ENCODE data around the gene AP3B1. TPM values are rescaled to one million over a fixed set of nuclear protein-coding genes. Genes with fewer than 3 reads are reported as not detected.
"Not testable (repeated sequence)": the region's sequence is repeated elsewhere in the genome, so short reads cannot be mapped to it uniquely, and the experiment has no call there.

AP3B1 gene
- total and polyA plus RNA-seq, 2 donors (not counting 1 experiment from before 2014, with no cell fraction given): 50.5 to 66.9 TPM

DNA sequence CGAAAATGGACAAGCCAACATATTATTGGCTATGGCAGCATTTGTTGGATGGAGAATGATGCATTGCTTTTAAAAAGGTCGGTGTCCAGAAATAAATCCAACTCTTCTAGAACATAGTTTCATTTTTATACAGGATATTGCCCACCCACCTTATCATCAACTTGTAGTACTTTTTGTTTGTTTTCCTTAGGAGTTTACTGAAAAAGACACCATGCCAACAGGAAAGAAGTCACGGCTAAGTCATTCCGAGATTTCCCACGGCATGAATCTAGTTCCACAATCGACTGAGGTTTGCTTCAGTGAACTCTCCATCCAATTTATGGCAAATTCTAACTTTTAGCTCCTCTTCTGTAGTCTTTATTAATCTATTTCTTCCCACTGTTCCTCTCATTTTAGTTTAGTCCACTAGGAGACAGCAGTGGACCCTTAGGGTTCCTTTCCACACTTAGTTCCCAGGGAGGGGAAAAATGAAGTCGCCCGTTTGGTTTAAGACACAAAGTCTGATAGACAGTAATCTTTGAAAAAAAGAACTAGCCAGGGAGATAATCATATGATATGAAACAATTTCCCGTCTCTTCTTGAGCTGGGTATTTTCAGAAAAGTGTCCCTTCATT lies 237.5 kb downstream of the AP3B1 start:
- TF ChIP-seq, protein P1, sequence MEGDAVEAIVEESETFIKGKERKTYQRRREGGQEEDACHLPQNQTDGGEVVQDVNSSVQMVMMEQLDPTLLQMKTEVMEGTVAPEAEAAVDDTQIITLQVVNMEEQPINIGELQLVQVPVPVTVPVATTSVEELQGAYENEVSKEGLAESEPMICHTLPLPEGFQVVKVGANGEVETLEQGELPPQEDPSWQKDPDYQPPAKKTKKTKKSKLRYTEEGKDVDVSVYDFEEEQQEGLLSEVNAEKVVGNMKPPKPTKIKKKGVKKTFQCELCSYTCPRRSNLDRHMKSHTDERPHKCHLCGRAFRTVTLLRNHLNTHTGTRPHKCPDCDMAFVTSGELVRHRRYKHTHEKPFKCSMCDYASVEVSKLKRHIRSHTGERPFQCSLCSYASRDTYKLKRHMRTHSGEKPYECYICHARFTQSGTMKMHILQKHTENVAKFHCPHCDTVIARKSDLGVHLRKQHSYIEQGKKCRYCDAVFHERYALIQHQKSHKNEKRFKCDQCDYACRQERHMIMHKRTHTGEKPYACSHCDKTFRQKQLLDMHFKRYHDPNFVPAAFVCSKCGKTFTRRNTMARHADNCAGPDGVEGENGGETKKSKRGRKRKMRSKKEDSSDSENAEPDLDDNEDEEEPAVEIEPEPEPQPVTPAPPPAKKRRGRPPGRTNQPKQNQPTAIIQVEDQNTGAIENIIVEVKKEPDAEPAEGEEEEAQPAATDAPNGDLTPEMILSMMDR (conservative IDR thresholded peaks at IDR 0.05 in 1 of 2, IDR thresholded peaks at IDR 0.05 in 1 of 2; ENCODE audit: low read depth in 1 of 2, low read length in 2 of 2): no peak
- TF ChIP-seq EZH2 (IDR thresholded peaks at IDR 0.05; ENCODE audit: low read length, missing control alignments): no peak
- Histone ChIP-seq H3K4me3 (replicated peaks in 1 of 4; ENCODE audit: control extremely low read depth in 1 of 4, insufficient read depth in 1 of 4, low read depth in 3 of 4, low read length in 4 of 4) (no peak overlapping the region), H3K4me2 (ENCODE audit: extremely low read depth, insufficient read depth, low read length) (no peak overlapping the region), H3K9ac (ENCODE audit: insufficient read depth, low read length) (no peak overlapping the region), H3K79me2 (ENCODE audit: control insufficient read depth, insufficient read depth, low read length) (no peaks in the 10 kb centered on the region), H3K27ac (ENCODE audit: insufficient read depth, low read length) (no peak overlapping the region), H3K4me1 (ENCODE audit: control insufficient read depth, extremely low read depth, insufficient read depth, low read length) (no peaks in the 10 kb centered on the region), H3K9me3 (ENCODE audit: control insufficient read depth, insufficient read depth, low read depth, low read length) (no peaks in the 10 kb centered on the region), H2AFZ (ENCODE audit: low read length) (no peak overlapping the region), H3K36me3 (ENCODE audit: control insufficient read depth, insufficient read depth, low read length) (no peaks in the 10 kb centered on the region), H3K27me3 (ENCODE audit: control insufficient read depth, insufficient read depth, low read length) (no peaks in the 10 kb centered on the region), H4K20me1 (ENCODE audit: control insufficient read depth, extremely low read depth, insufficient read depth, low read length) (no peaks in the 10 kb centered on the region)
- no peak for DNase-seq (ENCODE audit: low read depth in 2 of 2)

DNA sequence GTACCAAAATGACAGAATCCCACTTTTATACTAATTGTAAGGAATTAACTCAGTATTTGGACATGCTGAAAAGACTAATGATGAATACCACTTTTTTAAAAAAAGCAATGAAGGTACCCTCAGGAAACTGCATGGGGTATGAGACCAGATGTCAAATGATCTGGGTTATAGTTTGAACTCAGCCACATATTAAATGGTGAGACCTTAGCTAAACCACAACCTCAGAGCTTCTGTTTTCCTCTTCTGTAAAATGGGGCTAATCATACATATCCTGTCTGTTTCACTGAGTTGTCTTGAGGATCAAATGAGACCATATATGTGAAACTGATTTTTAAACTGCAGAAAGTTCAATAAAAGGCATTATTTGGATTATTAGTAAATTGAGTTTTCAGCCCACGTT lies 238.4 kb downstream of the AP3B1 start:
- no peaks in the 10 kb centered on the region for H4K20me1 ChIP-seq (ENCODE audit: control insufficient read depth, extremely low read depth, insufficient read depth, low read length)
- no peaks in the 10 kb centered on the region for H3K27me3 ChIP-seq (ENCODE audit: control insufficient read depth, insufficient read depth, low read length)
- no peaks in the 10 kb centered on the region for H3K79me2 ChIP-seq (ENCODE audit: control insufficient read depth, insufficient read depth, low read length)
- no peak overlapping the region for H3K9ac ChIP-seq (ENCODE audit: insufficient read depth, low read length)
- no peak overlapping the region for H2AFZ ChIP-seq (ENCODE audit: low read length)
- no peaks in the 10 kb centered on the region for H3K36me3 ChIP-seq (ENCODE audit: control insufficient read depth, insufficient read depth, low read length)
- TF ChIP-seq, protein P1 (conservative IDR thresholded peaks at IDR 0.05 in 1 of 2, IDR thresholded peaks at IDR 0.05 in 1 of 2; ENCODE audit: low read depth in 1 of 2, low read length in 2 of 2): no peak
- H3K4me1 ChIP-seq (ENCODE audit: control insufficient read depth, extremely low read depth, insufficient read depth, low read length): no peaks in the 10 kb centered on the region
- H3K4me2 ChIP-seq (ENCODE audit: extremely low read depth, insufficient read depth, low read length): no peak overlapping the region
- no peak overlapping the region for H3K4me3 ChIP-seq (replicated peaks in 1 of 4; ENCODE audit: control extremely low read depth in 1 of 4, insufficient read depth in 1 of 4, low read depth in 3 of 4, low read length in 4 of 4)
- no peaks in the 10 kb centered on the region for H3K9me3 ChIP-seq (ENCODE audit: control insufficient read depth, insufficient read depth, low read depth, low read length)
- no peak overlapping the region for H3K27ac ChIP-seq (ENCODE audit: insufficient read depth, low read length)
- DNase-seq (ENCODE audit: low read depth in 2 of 2): no peak

DNA sequence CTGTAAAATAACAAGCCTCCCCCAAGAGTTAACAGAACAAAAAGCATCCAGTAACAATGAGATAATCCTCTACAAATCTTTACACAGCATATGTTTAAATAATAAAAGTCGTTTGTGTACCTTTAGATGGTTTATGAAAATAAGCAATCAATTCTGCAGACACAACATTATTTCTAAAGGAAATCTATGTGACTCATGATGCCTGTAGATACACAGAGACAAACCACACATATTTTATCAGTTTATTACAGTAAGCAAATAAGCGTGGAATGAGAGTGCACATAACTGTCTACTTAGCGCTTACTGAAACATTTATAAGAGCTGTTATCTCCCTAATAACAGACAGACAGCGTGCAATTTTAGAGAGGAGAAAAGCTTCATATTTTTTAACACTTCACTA lies 243.6 kb downstream of the AP3B1 start:
- H2AFZ ChIP-seq (ENCODE audit: low read length): no peak overlapping the region
- no peaks in the 10 kb centered on the region for H3K9me3 ChIP-seq (ENCODE audit: control insufficient read depth, insufficient read depth, low read depth, low read length)
- H3K27me3 ChIP-seq (ENCODE audit: control insufficient read depth, insufficient read depth, low read length): no peaks in the 10 kb centered on the region
- H3K4me1 ChIP-seq (ENCODE audit: control insufficient read depth, extremely low read depth, insufficient read depth, low read length): no peaks in the 10 kb centered on the region
- H3K27ac ChIP-seq (ENCODE audit: insufficient read depth, low read length): no peak overlapping the region
- no peaks in the 10 kb centered on the region for H3K79me2 ChIP-seq (ENCODE audit: control insufficient read depth, insufficient read depth, low read length)
- no peak overlapping the region for H3K9ac ChIP-seq (ENCODE audit: insufficient read depth, low read length)
- peak; percentile 30 to 72 for DNase-seq (ENCODE audit: low read depth in 2 of 2)
- no peak overlapping the region for H3K4me2 ChIP-seq (ENCODE audit: extremely low read depth, insufficient read depth, low read length)
- no peaks in the 10 kb centered on the region for H3K36me3 ChIP-seq (ENCODE audit: control insufficient read depth, insufficient read depth, low read length)
- no peak overlapping the region for H3K4me3 ChIP-seq (replicated peaks in 1 of 4; ENCODE audit: control extremely low read depth in 1 of 4, insufficient read depth in 1 of 4, low read depth in 3 of 4, low read length in 4 of 4)
- no peak for TF ChIP-seq EZH2 (IDR thresholded peaks at IDR 0.05; ENCODE audit: low read length, missing control alignments)
- TF ChIP-seq, protein P1 (conservative IDR thresholded peaks at IDR 0.05 in 1 of 2, IDR thresholded peaks at IDR 0.05 in 1 of 2; ENCODE audit: low read depth in 1 of 2, low read length in 2 of 2): no peak
- no peaks in the 10 kb centered on the region for H4K20me1 ChIP-seq (ENCODE audit: control insufficient read depth, extremely low read depth, insufficient read depth, low read length)

DNA sequence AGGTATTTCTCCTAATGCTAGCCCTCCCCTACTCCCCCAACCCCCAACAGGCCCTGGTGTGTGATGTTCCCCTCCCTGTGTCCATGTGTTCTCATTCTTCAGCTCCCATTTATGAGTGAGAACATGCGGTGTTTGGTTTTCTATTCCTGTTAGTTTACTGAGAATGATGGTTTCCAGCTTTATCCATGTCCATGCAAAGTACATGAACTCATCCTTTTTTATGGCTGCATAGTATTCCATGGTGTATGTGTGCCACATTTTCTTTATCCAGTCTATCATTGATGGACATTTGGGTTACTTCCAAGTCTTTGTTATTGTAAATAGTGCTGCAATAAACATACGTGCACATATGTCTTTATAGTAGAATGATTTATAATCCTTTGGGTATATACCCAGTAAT lies 247.7 kb downstream of the AP3B1 start:
- not testable (repeated sequence) for H3K4me2 ChIP-seq (ENCODE audit: extremely low read depth, insufficient read depth, low read length); H3K4me1 ChIP-seq (ENCODE audit: control insufficient read depth, extremely low read depth, insufficient read depth, low read length); H3K27me3 ChIP-seq (ENCODE audit: control insufficient read depth, insufficient read depth, low read length); H3K4me3 ChIP-seq (replicated peaks in 1 of 4; ENCODE audit: control extremely low read depth in 1 of 4, insufficient read depth in 1 of 4, low read depth in 3 of 4, low read length in 4 of 4); H3K27ac ChIP-seq (ENCODE audit: insufficient read depth, low read length); H3K9ac ChIP-seq (ENCODE audit: insufficient read depth, low read length); H4K20me1 ChIP-seq (ENCODE audit: control insufficient read depth, extremely low read depth, insufficient read depth, low read length); H2AFZ ChIP-seq (ENCODE audit: low read length); H3K79me2 ChIP-seq (ENCODE audit: control insufficient read depth, insufficient read depth, low read length); H3K36me3 ChIP-seq (ENCODE audit: control insufficient read depth, insufficient read depth, low read length); H3K9me3 ChIP-seq (ENCODE audit: control insufficient read depth, insufficient read depth, low read depth, low read length); DNase-seq (ENCODE audit: low read depth in 2 of 2)

Data from fibroblast of lung (primary cell).